GOT3 (cell line): ENCODE results near the gene PLXNA4.
"Not testable (repeated sequence)": the region's sequence is repeated elsewhere in the genome, so short reads cannot be mapped to it uniquely, and the experiment has no call there.

Experiments used
- DNase-seq: peaks from one replicate; lab custom pipeline; 2025; ENCODE audit warnings: mixed read lengths; lab: John Stamatoyannopoulos, UW

PLXNA4 gene

GRCh38 chr7:132199626-132200025 is 376.6 kb downstream of the PLXNA4 start:
- DNase-seq = no peak

DNA sequence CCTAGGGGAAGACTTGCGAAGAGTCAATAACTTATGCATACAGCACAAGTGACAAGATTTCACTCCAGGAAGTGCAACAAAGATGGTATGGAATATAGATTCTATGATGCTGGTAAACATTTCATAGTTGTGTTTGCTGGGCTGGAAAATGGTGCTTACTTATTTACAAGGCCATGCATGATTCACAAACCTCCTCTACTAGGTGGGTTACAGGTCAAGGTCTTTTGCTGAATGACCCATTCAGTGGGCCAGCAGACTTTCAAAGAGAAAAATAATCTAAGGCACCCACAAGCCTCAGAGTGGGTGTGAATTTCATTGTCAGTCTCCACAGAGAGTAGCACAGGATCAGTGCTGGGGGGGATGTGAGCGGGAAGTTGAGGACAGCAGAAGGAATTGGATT is 378.5 kb downstream of the PLXNA4 start:
- DNase-seq = no peak

- DNase-seq = no peak
Observed at GRCh38 chr7:132193898-132194297, 382.4 kb downstream of the PLXNA4 start.

DNA sequence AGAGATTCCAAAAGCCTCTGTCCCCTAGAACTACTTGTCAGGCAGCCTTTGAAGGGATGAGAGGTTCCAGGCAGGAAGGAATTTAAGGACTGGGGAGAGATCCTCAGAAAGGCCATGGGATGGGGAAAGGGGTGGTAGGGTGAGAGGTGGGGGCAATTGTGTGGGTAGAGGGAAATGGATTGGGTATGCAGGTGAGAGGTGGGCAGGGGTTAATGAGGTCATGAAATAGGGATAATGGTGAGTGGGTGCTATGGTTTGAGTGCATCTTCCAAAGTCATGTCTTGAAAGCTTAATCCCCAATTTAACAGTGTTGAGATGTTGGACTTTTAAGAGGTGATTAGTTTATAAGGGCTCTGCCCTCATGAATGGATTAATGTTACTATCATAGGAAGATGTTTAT is 383.5 kb downstream of the PLXNA4 start:
- DNase-seq = no peak

DNA sequence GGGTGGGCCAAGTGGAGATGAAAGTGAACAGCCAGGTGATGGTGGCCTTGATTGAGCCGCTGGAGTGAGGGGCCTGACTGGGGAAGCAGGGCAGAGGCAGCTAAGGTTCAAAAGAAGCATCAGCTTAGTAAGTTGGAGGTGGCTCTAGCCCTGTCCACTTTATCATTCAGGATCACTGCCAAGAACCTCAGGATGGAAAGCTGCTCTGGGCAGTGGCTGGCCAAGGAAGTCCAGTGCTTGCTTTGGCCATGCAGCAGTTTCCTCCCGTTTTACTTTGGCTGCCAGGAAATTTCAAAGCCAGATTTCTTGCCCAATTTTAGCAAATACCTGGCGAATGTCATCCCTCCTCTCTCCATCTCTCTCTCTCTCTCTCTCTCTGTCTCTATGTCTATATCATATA is 384.9 kb downstream of the PLXNA4 start:
- DNase-seq = no peak

DNA sequence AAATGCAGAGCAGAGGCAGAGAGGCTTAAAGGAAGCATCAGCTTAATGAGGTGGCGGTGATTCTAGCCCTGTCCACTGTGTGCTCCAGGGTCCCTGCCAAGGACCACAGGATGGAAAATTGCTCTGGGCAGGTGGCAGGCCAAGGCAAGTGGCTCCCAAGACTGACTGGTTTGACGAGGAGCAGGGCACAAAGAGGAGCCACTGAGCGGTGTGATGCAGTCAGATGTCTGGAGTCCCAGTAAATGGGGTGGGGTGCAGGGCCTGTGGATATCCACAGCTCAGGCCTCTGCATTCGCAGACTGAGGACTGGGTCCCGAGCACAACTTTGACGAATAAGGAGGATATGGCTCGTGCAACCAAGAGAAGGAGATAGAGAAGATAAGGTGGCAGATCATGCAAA is 385.6 kb downstream of the PLXNA4 start:
- no peak for DNase-seq

GRCh38 chr7:132189881-132190280 is 386.4 kb downstream of the PLXNA4 start:
- no peak for DNase-seq

DNA sequence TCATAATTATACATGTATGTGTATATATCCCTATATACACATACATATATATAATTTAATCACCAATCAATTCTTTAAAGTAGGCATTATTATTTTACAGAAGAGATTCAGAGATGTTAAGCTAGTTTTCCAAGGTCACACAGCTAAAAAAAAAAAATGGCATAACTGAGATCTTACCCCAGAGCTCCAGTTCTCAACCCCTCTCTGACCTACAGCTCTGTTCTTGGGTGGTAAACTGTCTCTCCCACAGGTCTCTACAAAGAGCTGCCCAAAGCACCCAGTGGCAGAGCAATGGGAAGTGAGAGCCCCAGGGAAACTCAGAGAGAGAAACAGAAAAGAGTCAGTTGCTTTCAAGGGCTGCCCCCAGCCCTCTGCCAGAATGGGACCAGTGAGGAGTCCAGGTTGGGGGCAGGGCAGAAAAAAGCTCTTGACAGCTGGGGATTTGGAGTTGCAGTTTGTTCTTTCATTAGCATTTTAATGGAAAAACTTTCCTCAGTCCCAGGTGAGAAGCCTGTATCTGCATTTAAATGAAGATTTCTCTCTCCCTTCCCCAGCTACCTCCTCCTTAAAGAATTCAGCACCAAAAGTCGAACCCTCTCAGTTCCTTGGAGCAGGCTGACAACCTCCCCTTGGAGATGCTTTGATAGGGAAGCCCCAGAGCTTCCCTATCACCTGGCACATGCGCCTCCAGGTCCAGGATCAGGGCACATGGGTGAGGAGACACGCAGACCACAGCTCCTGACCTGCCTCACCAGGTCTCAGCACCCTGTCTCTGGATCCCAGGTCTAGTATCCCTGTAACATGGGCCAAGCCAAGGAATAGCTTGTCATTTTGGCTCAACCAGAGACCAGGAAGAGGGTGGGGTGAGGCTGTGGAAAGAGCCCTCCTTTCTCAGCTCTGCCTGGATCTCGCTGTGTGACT is 388.1 kb downstream of the PLXNA4 start:
- no peak for DNase-seq

DNA sequence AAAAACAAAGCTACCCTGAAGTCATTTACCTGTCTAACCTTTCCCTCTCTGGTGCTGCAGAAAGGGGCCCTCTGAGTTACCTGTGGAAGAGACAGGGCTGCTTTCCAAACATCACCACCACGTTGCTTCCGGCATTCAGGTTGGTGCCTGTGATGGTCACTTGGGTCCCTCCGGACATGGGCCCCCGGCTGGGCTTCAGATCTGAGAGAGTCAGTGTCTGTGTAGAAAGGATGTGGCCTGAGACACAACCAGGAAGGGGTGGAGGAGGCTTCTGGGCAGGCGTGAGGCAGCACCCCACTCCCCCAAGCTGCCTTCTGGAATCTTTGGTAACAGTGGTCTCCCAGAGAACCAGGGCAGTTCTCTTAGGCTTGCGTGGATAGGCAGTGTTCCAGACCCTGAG is 388.9 kb downstream of the PLXNA4 start:
- no peak for DNase-seq

DNA sequence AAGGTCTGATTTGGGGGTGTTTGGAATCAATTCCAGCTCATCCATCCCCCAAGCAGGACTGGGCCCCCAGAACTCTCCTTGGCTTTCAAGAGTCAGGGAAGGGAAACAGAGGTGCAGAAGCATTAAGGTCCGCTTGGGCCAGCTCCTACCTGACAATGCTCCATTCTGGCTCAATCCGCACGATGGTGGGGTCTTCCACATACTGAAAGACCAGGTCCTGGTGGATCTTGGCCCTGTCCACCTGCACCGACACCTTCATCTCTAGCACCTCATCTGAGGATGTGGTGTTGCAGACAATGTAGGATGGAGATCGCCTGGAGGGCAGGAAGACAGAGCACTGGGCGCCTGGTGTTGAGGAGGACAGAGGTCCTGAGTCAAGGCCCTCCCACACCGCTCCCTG is 391.1 kb downstream of the PLXNA4 start:
- no peak for DNase-seq

DNA sequence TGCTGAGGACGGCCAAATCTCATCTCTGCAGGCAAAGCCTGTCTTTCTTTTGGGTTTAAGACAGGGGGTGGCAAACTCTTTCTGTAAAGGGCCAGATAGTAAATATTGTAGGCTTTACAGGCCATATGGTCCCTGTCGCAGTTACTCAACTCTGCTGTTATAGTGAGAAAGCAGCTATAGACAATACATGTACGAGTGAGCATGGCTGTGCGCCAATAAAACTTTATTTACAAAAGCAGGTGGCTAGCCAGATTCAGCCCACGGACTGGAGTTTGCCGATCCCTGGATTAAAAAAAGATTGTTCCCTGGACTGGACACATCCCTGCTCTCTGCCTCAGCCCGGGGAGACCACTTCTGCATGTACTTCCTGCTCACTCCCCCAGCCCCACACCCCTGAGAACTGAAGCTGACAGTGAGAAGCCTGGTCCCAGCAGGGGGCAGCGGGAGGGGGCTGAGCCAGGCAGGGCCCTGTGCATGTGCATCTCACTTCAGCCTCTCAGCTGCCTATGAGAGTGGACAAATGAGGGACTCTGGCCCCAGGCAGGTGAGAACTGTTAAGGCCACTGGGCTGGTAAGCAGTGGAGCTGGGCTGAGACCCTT is 392.4 kb downstream of the PLXNA4 start:
- no peak for DNase-seq

DNA sequence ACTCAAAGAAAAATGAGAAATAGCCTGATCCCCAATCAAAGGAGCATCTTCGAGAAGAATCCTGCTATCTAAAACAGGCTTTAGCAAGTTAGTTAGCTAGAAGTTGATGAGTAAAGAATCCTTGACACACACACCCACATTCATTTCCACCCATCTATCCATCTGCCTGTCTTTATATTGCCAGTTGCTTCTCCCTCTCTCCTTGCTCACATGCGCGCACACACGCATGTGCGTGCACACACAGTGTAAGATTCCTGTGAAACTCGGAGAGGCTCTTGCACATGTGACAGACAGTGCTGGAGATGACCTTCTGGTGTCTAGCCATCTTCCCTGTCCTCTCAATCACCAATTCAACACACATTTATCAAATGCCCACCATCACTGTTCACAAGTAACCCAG is 393.3 kb downstream of the PLXNA4 start:
- DNase-seq = no peak

DNA sequence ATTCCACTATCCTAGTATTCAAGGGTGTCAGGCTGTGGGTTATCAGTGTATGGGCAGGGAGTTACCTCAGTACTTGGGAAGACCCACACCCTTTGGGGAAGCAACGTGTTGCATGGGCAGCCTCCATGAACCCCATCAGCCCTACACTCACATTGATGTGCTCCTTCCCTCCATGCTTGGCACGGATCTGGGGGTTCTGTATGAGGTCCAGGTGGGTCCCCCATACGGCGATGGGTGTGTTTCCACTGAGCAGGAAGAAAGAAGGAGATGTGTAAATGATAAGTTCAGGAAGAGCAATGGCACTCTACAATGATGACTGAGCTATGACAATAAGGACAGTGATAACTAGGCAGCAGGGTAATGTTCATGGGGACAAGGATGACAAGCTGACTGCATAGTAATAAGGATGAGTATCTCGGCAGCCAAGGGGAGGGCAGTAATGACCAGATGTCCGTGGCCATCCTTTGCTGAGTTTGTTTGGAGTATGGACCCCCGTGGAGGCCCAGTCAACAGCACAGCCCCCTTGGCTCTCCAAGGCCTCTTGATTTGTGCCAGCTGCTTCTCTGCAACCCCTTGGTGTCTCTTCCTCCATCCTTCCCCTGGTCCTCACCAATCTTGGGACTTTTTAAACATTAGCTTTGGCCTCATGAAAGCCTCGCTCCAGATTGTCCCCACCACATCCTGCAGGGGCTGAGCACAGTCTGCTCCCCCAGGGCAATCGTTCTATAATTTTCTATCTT is 394.2 kb downstream of the PLXNA4 start:
- DNase-seq = no peak

DNA sequence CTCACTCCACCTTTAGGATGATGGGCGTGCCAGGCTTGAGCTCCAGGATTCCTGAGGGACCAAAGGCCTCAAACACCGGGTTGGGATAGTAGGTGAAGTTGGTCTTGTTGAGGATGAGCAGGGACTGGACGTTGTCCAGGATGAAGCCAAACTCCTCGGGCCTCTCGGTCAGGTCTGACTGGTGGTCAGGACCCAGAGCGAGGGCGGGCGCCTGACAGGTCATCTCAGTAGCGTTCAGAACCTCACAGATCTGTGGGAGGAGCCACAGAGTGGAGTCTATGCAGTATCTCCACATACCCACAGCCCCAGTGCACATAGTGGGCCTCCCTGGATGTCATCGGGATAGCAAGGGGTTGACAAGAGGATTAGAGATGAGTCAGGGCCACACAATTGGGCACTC is 394.9 kb downstream of the PLXNA4 start:
- no peak for DNase-seq

- no peak for DNase-seq
Observed at GRCh38 chr7:132180481-132180880, 395.8 kb downstream of the PLXNA4 start.

DNA sequence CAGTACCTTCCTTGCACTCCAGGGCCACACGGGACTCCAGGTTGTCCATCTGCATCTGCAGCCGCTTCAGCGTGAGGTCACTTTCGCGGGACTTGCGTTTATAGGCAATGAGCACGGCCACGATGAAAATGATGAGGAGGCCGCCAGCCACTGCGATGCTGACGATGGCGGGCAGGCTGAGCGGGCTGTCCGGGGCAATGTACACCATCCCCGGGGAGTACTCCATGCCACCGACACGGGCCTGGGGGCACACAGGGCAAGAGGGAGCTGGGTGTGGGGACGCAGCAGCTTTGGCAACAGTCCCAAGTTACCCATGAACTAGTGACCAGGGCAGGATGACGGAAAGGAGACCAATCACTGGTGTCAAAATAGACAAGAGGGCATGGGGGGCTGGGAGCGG is 396.6 kb downstream of the PLXNA4 start:
- DNase-seq = no peak

DNA sequence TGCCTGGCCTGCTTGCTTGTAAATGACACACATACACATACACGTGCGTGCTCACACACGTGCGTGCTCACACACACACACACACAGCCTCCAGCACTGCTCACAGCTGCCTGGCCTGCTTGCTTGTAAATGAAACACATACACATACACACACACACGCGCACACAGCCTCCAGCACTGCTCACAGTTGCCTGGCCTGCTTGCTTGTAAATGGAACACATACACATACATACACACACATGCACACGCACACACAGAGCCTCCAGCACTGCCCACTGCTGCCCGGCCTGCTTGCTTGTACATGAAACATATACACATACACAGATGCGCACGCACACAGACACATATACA is 397.2 kb downstream of the PLXNA4 start:
- no peak for DNase-seq

- DNase-seq = not testable (repeated sequence)
Observed at GRCh38 chr7:132178402-132179079, 397.7 kb downstream of the PLXNA4 start.

DNA sequence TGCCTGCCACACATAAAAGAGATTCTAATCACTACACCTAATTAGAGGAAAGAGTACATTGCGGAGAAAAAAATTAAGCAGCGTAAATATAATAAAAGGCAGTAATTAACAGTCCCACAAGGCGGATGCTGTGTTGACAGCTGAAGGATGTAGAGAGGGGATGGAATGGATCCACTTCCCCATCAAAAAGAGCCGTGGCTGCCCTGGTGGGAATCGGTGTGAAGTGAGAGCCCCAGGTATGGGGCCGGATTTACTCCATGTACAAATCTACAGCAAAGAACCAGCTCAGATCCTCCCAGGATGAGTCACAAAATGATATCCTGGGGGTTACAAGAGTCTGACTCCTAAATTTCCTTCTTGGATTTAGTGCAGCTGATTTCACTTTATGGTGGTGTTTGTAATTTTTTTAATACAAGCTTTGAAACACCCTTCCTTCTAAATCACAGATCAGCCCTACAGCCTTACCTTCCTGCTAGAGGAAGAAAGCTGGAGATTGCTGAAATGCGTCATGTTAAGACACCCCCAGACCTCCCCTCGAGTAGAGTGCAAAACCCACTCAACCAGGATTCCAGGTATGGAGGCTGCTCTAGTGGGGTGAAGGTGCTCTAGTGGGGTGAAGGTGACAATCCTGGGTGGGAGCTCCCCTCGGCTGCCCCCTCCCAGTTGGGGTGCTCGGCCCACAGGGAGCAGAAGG is 398.4 kb downstream of the PLXNA4 start:
- no peak for DNase-seq

DNA sequence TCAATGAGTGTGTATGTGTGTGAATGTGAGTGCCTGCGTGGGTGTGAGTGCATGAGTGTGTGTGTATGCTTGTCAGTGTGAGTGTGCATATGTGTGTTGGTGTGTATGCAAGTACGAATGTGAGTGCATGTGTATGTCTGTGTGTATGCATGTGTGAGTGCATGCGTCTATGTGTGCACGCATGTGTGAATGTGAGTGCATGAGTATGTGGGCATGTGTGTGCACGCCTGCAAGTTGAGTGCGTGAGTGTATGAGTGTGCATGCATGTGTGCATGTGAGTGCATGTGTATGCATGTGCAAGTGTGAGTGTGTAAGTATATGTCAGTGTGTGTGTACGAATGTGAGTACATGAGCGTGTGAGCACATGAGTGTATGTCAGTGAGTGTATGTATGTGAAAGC is 399.6 kb downstream of the PLXNA4 start:
- DNase-seq = no peak

GRCh38 chr7:132171130-132171576 is 405.1 kb downstream of the PLXNA4 start:
- no peak for DNase-seq

- no peak for DNase-seq
Observed at GRCh38 chr7:132169730-132170129, 406.5 kb downstream of the PLXNA4 start.
